GM18861 (cell line): ENCODE measurements around the gene KRTAP10-1.

Experiments
- ATAC-seq: cut with Tn5 transposase; IDR thresholded peaks from one replicate; pipeline ENCODE4 v1.9.1; 2021; ENCODE audit not compliant: unreplicated experiment

KRTAP10-1 gene

DNA sequence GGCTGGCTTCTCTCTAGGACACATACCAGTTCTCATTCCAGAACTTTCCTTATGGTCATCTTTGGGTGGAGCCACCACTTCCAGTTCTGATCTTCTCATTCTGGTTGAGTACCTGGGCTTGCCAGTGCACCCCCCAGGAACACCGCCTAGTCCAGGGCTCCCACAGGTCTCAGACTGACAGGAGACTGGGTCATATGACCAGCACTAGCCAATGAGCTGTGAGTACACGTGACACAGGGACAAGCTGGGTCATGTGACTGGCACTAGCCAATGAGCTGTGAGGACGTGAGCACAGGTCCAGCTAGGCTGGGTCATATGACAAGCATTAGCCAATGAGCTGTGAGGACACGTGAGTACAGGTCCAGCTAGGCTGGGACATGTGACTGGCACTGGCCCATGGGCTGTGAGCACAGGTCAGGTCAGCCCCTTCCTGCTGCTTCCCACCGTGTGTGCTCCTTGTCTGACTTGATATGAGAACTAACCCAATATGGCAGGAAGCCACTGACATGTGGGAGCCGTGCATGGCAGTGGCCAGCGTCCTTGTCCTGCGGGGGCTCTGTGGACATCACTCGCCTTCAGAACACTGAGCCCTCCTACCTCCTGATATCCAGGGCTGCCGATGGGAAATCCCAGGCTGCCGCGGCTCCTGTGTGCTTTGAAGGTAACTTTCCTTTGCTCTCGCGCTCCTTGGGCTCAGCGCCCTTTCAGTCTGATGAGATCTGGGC lies 22.7 kb downstream of the KRTAP10-1 start:
- ATAC-seq, result no peak

DNA sequence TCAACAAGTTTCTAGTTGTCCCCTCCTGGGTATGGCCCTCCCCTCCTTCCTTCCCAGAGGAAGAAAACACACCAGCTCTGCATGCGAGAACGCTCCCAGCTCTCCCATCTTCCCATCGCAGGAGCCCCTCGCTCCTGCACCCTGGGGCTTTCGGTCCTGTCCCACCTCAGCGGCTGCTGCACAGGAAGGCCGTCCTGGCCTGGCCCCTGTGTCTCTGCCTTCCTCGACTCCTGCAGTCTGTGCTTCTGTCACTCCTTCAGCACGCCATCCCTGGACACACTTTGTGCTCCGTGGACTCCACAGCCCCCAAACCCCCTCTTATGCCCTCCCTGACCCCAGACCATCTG lies 23.2 kb downstream of the KRTAP10-1 start:
- ATAC-seq, result no peak

DNA sequence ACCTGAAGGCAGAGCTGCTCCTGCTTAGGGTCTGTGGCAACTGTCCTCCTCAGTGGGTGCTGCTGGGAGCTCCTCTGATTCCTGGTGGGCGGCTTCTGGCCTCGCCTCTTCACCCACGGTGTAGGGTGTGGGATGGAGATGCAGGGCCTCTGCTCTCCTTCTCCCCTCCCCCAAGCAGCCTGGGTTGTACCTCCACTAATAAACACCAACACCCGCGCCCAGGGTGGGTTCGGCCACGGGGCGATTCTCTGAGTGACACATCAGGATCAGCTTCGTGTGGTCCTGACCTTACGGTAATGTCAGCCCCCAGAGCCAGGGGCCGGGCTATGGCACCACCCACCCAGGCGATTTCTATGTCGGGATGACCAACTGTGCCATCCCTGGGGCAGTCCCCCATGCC lies 23.7 kb downstream of the KRTAP10-1 start:
- no peak for ATAC-seq

DNA sequence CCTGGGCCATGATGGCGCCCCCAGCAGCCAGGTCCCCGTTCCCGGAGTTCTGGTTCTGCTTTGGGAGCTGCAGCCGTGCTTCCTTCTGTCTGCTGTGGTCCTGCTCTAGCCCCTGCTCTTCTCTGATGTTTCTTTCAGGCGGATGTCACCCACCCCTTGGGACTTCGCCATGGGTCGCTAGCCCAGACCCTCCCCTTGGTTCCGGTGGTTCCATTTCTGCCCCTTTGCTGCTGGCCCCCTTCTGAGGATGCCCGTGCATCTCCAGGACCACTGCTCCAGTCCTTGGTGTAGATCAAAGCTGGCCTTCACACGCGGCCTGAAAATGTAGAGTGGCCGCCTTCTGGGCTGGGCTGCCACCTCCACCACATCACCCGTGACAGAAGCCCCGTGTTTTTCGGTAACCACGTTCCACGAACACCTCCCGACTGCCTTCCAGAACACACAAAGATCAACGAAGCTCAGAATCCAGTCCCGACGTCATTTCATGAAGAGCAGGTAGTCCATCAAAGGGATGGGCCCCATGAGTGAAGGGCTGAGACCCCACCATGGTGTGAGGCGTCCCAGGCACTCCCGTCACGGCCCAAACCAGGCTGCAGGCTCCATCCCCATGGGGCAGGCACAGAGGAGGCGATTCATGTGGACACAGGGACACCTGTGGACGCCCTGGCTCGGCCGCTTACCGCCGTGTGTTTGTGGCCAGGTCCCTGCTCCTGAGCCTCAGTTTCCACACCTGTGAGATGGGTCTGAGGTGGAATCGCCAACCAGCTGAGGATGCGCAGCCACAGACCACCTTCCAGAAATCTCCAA lies 24.4 kb downstream of the KRTAP10-1 start:
- ATAC-seq, result no peak

DNA sequence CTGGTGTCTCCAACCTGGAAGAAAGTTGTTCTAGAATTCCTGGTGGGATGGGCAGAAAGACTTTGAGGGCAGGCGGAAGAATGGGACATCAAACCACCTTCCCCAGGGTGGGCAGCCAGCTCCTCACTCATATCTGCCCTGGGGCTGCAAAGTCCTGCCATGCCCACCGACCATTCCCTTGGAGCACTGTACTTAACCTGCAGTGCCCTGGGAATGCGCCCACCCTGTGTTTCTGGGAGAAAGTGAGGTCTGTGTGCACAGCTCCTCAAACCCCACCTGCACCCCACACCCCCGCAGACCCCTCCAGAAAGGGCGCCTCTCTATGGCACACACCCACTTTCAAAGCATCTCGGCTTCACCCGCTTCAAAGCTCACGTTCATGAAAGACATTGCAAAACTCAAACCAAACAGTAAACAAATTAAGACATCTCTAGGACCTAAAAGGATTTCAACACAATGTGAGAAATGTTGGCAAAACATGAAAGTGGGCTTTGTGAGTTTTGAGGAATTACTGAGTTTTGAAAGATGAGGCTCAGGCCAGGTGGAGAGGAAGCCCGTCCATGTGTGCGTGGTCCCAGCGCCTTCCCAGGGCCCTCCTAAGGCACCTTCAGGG lies 25.1 kb downstream of the KRTAP10-1 start:
- ATAC-seq, result no peak

DNA sequence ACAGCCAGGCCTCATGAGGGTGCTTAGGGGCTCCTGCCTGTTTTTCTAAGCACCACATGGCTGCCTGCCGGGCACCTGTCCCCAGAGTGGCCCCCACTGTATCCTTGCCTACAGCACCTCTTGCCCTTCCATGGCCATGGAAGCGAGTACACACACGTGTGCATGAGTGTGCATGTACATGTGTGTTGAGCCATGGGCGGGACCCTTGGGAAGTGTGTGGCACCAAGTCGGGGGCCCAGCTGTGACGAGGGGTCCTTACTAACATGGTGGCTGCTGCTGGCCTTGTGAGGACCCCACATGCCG lies 25.8 kb downstream of the KRTAP10-1 start:
- no peak for ATAC-seq

DNA sequence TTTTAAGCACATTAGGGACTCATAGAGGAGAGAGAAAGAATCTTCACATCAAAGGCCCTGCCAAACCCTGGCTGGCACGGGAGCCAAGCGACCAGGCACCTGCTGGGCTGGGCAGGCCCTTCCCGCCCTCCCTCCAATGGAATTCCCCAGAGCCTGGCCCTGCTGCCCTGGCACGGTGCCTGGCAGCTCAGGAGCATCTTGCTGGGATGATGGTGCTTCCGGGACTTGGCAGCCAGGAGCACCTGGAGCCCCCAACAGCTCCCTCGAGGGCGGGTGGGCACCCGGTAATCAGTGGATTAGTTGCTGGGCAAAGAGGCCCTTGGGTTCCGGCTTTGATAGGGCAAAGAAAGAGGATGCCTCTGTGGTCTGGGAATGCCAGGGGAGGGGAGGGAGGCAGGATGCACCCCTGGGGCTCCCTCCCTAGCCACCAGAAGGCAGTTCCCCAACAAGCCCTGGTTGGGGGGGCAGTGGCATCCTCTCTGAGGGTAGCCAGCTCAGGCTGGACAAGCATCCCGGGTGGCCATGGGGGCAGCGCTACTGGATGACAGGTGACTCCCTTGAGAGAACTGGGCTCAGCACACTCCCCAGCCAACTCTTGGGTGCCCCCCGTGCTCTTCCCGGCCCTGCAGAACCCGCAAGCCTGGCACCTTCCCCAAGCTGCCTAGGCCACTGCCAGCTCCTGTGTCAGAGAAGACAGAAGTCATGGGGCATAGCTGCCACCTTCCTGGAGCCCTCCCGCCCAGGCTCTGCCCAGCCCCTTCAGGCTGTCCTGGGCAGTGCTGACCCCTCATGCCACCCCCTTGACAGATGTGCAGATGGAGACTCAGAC lies 26.4 kb downstream of the KRTAP10-1 start:
- ATAC-seq, result no peak

DNA sequence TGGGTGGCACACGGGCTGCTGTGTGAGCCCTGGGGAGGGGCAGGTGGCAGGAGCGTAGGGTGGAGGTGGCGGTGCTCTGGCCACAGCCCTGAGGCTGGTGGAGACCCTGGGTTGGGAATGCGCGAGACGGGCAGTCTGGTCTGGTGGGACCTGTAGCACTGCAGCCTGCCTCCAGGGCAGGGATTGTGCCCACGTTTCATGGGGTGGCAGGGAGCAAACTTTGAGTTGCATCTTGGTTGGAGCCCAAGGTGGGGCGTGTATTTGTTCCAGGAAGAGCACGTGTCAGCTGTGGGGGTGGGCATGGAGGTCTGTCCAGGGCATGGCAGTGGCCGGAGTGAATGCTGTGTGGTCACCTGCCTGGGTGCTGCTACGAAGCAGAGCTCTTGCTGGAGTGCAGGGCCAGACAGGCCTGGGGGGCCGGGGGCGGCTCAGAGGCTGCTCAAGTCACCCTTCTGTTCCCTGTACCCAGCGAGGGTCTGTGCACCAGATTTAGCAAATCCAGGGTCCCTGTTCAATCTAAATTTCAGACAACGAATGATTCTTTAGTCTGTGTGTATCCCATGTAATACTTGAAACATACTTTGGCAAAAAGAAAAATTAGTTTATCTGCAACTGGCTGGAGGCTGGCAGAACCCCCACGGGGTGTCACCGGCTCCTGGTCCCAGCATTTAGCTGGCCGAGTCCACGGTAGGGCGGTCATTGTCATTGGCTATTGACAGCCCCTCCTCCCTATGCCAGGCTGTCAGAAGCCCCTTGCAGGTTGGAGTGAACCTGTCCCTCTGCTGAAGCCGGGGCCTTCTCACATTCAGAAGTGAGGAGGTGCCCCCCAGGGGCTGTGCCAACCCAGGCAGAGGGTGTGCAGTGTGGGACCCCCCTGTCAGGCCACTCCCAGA lies 27.3 kb downstream of the KRTAP10-1 start:
- no peak for ATAC-seq

DNA sequence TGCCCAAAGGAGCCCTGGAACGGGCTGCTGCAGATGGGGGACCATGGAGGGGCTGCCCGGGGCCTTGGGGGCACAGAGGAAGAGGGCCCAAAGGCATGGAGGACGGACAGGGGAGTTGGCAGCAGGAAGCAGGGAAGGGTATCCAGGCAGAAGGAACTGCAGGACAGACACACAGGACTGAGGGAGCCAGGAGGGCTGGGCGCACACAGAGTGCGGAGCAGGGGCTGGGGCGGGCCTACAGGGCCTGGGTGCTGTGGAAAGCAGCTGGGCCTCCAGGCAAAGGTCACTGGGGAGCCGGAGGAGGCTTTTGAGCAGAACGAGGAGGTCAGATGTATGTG lies 28.1 kb downstream of the KRTAP10-1 start:
- no peak for ATAC-seq

DNA sequence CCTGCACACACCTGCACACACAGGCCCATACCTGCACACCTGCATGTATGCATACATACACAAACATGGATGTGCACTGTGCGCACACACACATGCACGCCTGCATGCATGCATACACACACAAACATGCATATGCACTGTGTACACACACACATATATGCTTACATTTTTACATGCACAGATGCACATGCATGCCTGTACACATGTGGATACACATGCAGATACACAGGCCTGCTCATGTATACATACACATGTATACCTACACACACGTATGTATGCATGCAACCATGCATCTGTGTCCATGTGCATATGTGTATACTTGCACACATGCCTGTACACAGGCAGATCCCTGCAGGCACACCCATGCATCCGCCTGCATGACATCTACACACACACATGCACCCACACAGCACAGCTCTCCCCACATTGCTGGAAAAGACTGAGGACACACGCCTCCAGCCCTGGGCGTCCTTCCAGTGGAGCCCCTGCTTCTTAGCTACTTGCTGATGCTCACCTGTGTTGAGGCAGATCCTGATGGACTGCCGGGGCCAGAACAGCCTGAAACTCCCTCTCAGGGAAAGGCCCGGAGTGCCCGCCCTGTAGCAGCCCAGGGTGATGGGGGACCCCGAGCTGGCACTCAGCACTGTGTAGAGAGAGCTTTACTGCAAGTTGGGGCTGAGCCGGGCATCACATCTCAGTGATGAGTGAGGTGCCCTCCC lies 28.6 kb downstream of the KRTAP10-1 start:
- no peak for ATAC-seq

DNA sequence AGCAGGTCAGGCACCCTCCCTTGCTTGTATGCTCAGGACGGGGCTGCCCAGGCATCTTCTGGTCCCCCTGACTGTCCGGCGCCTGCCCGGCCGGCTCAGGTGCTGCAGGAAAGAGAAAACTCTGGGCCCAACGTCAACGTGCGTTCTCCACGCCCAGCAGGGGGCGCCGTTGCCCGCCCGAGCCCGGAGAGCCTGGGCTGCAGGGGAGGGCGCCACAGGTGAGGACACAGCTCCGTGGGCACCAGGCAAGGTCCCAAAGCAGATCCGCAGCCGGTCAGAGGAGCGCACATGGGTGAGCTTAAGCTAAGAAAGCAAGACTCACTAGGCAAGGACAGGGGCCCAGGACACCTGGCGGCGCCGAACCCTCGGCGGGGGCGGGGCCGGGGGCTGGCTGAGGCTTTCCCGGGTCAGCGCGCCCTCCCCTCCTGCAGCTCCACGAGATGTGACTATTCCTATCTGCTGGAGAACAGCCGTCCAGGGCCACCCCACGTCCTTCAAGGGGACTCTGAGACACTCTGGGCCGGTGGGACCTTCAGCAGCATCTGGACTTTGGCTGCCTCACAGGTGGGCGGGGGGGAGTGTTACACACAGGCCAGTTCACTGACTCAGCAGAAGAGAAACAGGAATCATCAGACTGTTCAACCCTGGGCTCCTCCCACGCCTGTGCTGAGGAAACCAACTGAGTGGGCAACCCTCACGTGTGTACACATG lies 29.3 kb downstream of the KRTAP10-1 start:
- ATAC-seq, result no peak

DNA sequence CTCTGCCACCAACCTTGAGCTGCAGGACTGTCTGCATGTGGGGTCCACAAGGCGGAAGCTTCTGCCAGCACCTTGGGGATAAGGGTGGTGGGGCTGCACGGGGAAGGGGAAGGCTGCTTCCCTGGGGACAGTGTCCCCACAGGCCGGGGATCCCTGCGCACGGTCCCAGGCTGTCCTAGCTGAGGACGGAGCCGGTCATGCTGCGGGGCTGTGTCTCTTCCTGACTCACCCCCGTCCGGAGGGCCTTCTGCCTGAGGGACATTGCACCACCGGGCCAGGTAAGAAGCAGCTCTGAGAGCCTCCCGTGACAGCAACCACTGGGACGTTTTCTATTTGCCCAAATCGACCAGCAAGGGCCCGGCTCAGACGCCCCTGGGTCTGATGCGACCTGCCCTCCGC lies 29.9 kb downstream of the KRTAP10-1 start:
- ATAC-seq, result no peak

DNA sequence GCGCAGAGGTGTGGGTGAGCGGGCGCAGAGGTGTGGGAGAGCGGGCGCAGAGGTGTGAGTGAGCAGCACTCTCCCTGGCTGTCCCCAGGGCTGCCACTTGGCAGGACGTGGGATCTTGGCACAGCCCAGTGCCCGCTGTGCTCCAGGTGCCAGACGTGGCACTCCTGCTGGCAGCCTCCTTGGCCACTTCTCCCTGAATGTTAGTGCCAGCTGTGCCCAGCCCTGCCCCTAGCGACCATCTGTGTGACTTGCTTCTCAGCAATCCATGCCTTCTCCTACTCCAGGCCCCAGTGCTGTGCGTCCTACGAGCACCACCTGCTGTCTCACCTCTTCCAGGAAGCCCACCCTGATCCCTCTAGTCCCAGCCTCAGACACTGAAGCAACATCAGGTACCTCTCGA lies 30.5 kb downstream of the KRTAP10-1 start:
- ATAC-seq, result no peak

DNA sequence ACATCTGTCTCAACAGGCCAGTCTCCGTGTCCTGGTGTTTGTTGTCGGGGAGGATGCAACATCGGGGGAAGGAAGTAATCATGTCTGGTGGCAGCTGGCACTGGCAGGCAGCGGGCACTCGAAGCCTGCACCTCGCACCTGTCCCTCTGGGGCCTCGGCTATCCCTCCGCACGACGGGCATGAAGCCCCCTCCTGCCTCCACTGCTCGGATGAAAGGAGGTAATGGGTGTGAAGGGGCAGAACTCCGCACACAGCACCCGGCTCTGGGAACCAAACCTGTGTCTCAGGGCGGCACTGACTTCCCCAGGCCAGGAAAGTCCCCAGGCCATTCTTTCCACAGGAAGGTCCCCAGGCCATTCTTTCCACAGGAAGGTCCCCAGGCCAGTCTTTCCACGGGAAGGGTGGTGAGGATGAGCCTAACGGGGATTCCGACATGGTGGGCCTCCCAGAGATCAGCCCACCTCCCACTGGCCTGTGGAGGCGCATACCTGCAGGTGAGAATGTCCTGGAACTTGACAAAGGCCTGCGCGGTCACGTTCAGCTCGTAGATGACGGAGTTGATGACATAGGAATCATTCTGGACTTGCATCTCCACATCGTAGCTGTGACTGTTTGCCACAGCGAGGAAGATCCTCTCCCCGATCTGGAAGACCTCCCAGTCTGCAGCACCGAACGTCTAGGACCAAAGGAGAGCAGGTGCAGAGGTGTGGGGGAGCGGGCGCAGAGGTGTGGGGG lies 31.1 kb downstream of the KRTAP10-1 start:
- ATAC-seq, result no peak

DNA sequence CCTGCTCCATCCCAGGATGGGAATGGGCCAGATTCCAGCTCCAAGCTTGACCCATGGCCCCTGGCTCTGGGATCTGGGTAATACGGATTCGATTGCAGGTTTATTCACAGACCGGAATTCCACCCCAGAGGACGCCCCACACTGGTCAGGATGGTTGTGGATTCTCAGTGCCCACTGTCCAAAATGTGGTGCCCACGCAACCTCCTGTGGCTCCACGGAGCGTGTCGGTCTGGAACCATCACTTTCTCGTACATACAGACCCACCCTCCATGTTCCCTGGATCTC lies 31.6 kb downstream of the KRTAP10-1 start:
- no peak for ATAC-seq

DNA sequence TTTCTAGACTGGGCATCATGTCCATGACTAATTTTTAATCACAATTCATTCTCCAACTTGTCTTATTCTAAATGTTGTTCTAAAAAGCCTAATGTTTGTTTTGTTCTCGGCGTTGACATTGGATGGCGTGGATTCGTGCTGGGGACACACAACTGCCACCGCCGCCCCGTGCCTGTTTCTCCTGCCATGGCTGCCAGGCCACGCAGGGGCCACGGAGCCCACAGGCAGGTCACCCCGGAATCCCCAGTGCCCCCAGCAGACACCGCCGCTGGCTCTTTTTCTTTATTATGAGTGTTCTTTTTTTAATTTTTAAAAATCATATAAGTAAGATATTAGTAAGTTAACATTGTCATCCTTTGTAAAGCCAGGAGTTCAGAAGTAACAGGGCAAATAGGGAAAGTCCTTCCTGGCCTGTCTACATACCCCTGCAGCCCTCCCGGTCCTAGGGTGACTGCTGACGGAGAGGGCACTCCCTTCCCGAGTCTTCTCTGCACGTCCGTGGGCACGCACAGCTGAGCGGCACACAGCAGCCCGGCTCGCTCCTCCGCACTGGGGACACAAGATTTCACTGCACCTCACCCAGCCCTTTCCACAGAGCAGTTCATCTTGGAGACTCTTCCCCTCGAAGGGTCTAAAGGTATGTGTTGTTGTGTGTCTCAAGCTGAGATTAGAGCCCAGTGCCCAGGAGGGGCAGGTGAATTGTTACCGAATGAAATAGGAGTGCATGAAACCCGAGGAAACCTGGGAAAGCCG lies 32.1 kb downstream of the KRTAP10-1 start:
- ATAC-seq, result no peak

DNA sequence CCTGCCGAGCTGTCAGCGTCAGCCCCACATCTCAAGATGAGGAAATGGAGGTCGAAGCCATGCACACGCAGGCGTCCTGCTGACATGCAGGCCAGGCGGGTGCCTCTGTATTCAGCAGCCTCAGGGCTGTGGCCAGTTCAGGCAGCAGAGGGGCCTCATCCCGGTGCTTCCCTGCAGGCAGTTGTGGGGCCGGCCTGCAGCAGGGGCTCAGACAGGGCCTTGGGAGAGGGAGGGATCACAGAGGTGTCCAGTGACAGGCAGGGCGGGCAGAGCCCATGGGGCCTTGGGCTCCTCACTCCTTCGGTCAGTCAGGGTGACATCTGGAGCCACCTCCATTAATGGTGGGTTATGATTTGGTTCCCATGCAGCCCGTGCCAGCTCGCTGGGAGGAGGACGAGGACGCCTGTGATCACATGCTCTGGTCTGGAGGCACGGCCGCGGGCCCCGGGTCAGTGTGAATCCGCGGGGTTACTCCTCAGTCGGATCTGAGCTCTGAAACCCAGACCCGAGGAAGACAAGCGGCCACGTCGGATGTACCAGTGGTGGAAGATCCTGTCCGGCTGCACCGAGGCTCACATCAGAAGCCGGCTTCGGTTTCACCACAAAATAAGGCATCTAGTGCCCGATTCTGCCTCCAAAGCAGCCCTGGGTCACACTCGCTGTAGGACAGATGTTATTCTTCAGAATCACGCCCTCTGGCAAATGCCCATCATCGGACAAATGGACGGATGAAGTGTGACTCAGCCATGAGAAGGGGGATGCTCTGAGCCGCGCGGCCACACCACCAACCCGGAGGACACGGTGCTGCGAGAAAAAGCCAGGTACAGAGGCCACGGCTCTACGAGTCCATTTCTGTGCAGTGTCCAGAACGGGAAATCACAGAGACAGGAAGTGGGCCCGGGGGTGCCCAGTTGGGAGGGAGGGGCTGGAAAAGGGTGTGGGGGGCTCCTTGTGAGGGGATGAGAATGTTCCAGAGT lies 33.4 kb downstream of the KRTAP10-1 start:
- no peak for ATAC-seq
